GM18508 (cell line): ENCODE results near the gene NDUFA12.

ENCODE experiments used
- ATAC-seq: cut with Tn5 transposase; IDR thresholded peaks from one replicate; pipeline ENCODE4 v1.9.1; 2021; ENCODE audit warnings: moderate number of reproducible peaks; ENCODE audit not compliant: insufficient read depth, unreplicated experiment

The NDUFA12 gene

GRCh38 chr12:94983321-94983720 is 20.2 kb downstream of the NDUFA12 start:
- ATAC-seq = no peak

GRCh38 chr12:94982456-94982855 is 21.0 kb downstream of the NDUFA12 start:
- ATAC-seq = no peak

DNA sequence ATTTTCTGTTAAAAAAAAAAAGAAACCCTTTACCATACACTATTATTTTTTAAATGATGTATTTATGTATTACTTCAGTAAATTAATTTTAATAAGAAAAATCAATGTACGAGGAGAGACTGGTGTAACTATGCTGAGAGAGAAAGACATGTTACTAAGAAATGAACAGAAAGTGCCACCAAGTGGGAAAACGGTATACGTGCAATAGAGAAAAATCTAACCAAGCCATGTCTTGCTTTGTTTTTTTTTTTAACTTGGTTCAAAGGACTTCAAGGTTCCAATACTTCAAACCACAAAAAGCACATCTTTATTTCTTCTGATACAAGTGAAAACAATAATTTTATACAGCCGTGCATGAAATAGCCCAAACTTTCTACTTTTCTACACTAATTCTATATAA is 22.9 kb downstream of the NDUFA12 start:
- no peak for ATAC-seq

DNA sequence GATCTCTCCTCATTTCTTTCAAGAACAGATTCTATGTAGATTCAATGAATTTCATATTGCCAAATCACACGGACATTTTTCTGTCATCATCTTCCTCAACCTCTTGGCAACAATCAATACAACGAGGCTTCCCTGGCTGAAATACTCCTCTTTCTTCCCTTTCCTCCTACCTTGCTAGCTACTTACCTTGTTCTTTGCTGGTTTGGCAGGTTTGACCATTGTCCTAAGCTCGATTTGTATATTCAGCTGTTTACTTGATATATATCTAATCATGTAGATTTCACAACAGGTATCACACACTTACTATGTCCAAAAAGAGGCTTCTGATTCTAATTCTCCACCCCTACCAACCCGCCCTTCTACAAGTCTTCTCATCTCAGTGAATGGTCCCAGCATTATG is 23.6 kb downstream of the NDUFA12 start:
- ATAC-seq = no peak

- ATAC-seq = no peak
Measured at GRCh38 chr12:94977766-94978468, 25.6 kb downstream of the NDUFA12 start.

- no peak for ATAC-seq
Measured at GRCh38 chr12:94973221-94973620, 30.3 kb downstream of the NDUFA12 start.

DNA sequence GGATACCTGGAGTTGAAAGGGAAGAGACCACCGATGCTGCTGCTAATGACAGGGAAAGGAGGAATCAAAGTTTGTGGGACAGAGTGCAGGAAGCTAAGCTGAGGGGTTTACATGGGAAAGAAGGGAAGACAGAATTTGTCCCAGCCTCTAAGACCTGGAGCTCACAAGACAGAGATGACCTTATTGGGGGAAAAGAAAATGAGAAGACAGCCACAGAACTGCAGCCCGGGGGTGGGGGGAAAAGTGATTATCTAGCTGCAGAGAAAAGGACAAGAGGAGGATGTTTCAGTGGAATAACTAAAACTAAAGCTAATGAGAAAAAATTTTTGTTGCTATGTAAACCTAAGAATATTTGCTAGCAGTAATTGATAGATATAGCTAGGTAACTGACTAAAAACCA is 30.7 kb downstream of the NDUFA12 start:
- ATAC-seq = no peak

DNA sequence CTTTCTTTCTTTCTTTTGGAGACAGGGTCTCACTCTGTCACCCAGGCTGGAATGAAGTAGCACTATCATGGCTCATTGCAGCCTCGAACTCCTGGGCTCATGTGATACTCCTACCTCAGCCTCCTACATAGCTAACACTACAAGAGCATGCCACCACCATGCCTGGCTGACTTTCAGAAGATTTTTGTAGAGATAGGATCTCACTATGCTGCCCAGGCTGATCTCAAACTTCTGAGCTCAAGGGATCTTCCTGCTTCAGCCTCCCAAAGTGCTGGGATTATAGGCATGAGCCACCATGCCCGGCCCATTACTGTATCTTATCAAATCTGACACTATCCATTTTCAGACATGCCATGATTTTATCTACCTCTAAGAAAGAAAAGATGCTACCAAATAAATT is 31.6 kb downstream of the NDUFA12 start:
- ATAC-seq = no peak

GRCh38 chr12:94970560-94970959 is 32.9 kb downstream of the NDUFA12 start:
- no peak for ATAC-seq

DNA sequence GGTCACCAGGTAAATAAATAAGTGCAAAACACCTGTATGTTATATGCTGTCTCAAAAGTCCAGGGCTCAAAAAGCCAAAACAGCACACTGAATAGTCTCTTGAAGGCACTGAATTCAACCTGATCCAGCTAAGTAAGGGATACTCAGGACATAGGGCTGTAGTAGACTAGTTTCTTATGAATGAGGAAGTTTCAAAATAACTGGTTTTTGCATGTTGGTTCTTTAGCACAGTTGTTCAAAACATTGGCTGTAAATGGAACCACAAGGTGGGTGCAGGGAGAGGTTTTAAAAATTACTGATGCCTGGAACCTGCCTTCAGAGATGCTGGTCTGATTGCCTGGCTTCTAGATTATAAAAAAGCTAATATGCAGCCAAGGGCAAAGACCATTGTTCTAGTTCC is 34.1 kb downstream of the NDUFA12 start:
- no peak for ATAC-seq

DNA sequence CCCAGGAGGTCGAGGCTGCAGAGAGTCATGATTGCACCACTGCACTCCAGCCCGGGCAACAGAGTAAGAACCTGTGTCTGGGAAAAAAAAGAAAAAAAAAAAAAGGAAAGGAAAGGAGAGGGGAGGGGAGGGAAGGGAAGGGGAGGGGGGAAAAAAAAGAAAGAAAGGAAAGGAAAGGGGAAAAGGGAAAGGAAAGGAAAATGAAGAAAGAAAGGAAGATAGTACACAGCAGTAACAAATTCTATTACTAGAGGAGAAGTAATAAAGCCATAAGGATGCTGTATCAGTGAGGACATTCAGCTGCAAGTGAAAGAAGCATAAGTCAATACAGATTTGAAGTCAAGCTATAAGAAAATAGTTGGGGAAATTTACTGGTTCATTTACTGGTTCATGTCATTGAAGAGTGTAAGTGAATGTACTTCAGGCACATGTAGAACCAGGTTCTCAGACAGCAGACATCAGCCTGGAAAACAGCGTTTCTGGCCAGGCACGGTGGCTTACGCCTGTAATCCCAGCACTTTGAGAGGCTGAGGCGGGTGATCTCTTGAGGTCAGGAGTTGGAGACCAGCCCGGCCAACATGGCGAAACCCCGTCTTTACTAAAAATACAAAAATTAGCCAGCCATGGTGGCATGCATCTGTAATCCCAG is 37.4 kb downstream of the NDUFA12 start:
- ATAC-seq = no peak

DNA sequence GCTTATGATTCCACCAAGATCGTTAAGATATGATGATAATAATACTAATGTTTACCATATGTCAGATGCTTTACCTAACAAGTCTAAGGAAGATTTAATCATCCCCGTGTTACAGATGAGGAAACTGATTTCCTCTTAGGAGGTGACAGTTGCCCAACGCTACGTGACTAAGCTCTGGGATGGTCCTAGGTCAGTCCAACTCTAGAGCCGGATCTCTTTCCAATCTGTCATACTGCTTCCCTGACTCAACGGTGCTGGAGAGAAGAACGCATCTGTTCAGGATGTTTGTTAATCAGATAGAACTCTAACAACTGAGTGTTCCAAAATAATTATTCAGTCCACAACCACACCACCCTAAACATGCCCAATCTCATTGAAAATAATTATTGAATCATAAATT is 39.8 kb downstream of the NDUFA12 start:
- ATAC-seq = no peak

DNA sequence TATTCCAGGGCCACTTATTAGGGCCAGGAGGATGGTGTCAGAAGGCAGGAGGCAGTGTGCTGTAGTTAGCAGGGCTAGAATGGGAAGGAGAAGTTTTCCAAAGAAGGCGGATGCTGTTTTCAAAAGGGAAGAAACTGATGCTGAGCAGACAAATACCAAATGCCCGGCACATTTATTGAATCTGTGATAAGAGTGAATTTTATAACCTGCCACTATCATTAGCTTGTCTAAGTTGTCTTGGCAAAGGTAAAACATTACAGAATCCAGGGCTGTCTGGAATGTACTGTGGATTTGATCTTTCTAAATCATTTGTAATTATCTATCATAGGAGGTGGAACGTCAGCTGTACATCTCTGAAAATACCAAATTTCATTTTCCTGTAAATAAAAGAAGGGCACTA is 40.8 kb downstream of the NDUFA12 start:
- ATAC-seq = no peak

DNA sequence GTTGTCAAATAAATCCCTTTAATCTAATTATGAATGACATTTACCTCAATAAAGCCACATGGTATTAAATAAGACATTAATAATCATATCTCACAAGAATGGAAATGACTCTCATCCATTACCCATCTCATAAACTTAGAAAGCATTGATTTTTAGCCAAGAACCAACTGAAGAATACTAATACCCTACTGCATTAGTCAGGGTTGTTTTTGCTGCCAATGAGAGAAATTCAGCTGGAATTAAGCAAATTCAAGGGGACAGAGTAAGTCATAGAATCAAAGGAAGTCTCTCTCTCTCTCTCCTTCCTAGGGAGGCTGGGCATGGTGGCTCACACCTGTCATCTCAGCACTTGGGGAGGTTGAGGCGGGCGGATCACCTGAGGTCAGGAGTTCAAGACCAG is 41.6 kb downstream of the NDUFA12 start:
- no peak for ATAC-seq

- no peak for ATAC-seq
Measured at GRCh38 chr12:94961256-94961824, 42.2 kb downstream of the NDUFA12 start.

DNA sequence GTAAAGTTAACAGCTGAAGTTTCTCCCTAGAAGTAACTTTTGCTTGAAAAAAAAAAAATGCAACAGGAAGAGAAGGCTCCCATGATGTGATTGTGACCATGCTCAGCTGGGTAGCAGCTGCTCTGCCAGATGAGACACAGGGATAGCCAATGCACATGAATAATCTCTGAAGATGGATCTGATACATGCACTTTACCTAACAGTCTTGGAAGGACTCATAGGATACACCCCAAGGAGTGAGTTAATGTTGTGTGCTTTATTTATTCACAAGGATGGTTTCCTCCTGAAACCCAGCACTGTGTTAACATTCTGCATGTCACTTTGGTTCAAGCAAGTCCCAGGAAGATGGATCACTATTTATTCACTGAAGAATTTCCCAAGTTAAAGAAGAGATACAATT is 46.5 kb downstream of the NDUFA12 start:
- ATAC-seq = no peak

DNA sequence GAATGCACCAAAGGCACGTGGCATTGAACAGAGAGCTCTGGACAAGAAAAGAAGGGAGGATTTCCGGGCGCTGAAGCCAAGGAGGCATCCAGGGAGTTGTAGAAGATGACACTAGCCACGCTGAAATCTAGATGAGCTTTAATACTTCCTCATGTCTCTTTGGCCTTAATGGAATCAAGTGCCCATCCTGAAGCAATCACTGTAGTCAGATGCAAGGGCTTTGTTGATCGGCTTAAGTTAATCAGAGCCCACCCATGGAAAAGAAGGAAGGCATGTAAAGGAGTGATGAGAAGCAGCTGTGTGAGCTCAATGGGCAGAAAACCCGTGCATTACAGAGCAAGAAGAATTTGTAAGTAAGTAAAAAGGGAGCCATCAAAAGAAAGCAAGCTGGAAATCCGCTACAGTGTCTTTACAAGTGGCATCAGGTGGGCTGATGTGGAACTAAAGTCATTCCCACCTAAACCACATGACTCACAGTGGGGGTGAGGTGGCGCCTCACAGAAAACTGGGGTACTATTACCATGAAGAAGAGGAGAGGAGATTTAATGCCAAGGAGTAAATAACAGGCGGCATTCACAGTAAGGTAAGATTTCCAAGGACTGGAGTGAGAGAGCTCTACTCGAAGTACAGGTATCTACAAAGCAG is 48.4 kb downstream of the NDUFA12 start:
- ATAC-seq = no peak

GRCh38 chr12:94954029-94954685 is 49.3 kb downstream of the NDUFA12 start:
- ATAC-seq = no peak

- ATAC-seq = no peak
Measured at GRCh38 chr12:94952325-94952724, 51.2 kb downstream of the NDUFA12 start.

- no peak for ATAC-seq
Measured at GRCh38 chr12:94951071-94951934, 52.2 kb downstream of the NDUFA12 start.
